ENCODE results near the gene MRGPRX2.
A peak's percentile ranks its signal among the peaks of the same experiment; 100 is the strongest.

The MRGPRX2 gene

GRCh38 chr11:19060629-19061028 lies at the start of gene MRGPRX2:
Gene MRGPRX2, minus strand, starts transcription at chr11:19060717. Its CDS starts 4,315 bp downstream, at chr11:19056402.
- DNase-seq (ENCODE audit: low read depth in 2 of 2) = no peak

- DNase-seq (ENCODE audit: low read depth in 2 of 2) = no peak
Observed at GRCh38 chr11:19110295-19110694, 49.8 kb upstream of the MRGPRX2 start.

GRCh38 chr11:19107125-19107524 lies 46.6 kb upstream of the MRGPRX2 start:
- DNase-seq (ENCODE audit: low read depth in 2 of 2) = no peak

GRCh38 chr11:19105011-19105410 lies 44.5 kb upstream of the MRGPRX2 start:
- no peak for DNase-seq (ENCODE audit: low read depth in 2 of 2)

- DNase-seq (ENCODE audit: low read depth in 2 of 2) = no peak
Observed at GRCh38 chr11:19102521-19102900, 42.0 kb upstream of the MRGPRX2 start.

- no peak for DNase-seq (ENCODE audit: low read depth in 2 of 2)
Observed at GRCh38 chr11:19101796-19102520, 41.4 kb upstream of the MRGPRX2 start.

- DNase-seq (ENCODE audit: low read depth in 2 of 2) = no peak
Observed at GRCh38 chr11:19100885-19101284, 40.4 kb upstream of the MRGPRX2 start.

GRCh38 chr11:19099093-19099492 lies 38.6 kb upstream of the MRGPRX2 start:
- no peak for DNase-seq (ENCODE audit: low read depth in 2 of 2)

- no peak for DNase-seq (ENCODE audit: low read depth in 2 of 2)
Observed at GRCh38 chr11:19094859-19095258, 34.3 kb upstream of the MRGPRX2 start.

- DNase-seq (ENCODE audit: low read depth in 2 of 2) = no peak
Observed at GRCh38 chr11:19093976-19094375, 33.5 kb upstream of the MRGPRX2 start.

- DNase-seq (ENCODE audit: low read depth in 2 of 2) = no peak
Observed at GRCh38 chr11:19092850-19093249, 32.3 kb upstream of the MRGPRX2 start.

GRCh38 chr11:19092342-19092741 lies 31.8 kb upstream of the MRGPRX2 start:
- no peak for DNase-seq (ENCODE audit: low read depth in 2 of 2)

GRCh38 chr11:19091366-19091765 lies 30.8 kb upstream of the MRGPRX2 start:
- DNase-seq (ENCODE audit: low read depth in 2 of 2) = no peak

GRCh38 chr11:19089421-19089820 lies 28.9 kb upstream of the MRGPRX2 start:
- DNase-seq (ENCODE audit: low read depth in 2 of 2) = no peak

- no peak for DNase-seq (ENCODE audit: low read depth in 2 of 2)
Observed at GRCh38 chr11:19088791-19089190, 28.3 kb upstream of the MRGPRX2 start.

- DNase-seq (ENCODE audit: low read depth in 2 of 2) = no peak
Observed at GRCh38 chr11:19087658-19088057, 27.1 kb upstream of the MRGPRX2 start.

GRCh38 chr11:19084661-19085315 lies 24.3 kb upstream of the MRGPRX2 start:
- DNase-seq (ENCODE audit: low read depth in 2 of 2) = no peak

- DNase-seq (ENCODE audit: low read depth in 2 of 2) = no peak
Observed at GRCh38 chr11:19083166-19083565, 22.6 kb upstream of the MRGPRX2 start.

- DNase-seq (ENCODE audit: low read depth in 2 of 2) = no peak
Observed at GRCh38 chr11:19080579-19080993, 20.1 kb upstream of the MRGPRX2 start.

- DNase-seq (ENCODE audit: low read depth in 2 of 2) = no peak
Observed at GRCh38 chr11:19079643-19080440, 19.3 kb upstream of the MRGPRX2 start.

- DNase-seq (ENCODE audit: low read depth in 2 of 2) = no peak
Observed at GRCh38 chr11:19077965-19078364, 17.4 kb upstream of the MRGPRX2 start.

- DNase-seq (ENCODE audit: low read depth in 2 of 2) = peak; percentile 28 to 30
Observed at GRCh38 chr11:19076744-19077589, 16.4 kb upstream of the MRGPRX2 start.
